Endothelial cell of umbilical vein (primary cell): Measurements from ENCODE around the gene ZMIZ2.

Experiments
- JUN ChIP-seq: IDR thresholded peaks from 2 replicates; pipeline ENCODE4 v1.6.1; 2011; ENCODE audit warnings: borderline replicate concordance, low read depth; ENCODE audit not compliant: insufficient read length, insufficient read depth
- POLR2A ChIP-seq: IDR thresholded peaks from 2 replicates; pipeline ENCODE4 v1.6.1; 2012; ENCODE audit warnings: low read depth, mild to moderate bottlenecking, control low read depth, low read length
- POLR2AphosphoS5 ChIP-seq: IDR thresholded peaks from 2 replicates; pipeline ENCODE4 v1.6.1; 2012; ENCODE audit warnings: low read depth, mild to moderate bottlenecking, control low read depth, low read length, moderate library complexity; ENCODE audit not compliant: insufficient read depth
- TF ChIP-seq, protein P1 (sequence below), 2 donors: IDR thresholded peaks; 1 replicate in 1 of 2; 2 replicates in 1 of 2; pipeline ENCODE4 v1.5.1; 2011; ENCODE audit warnings: low read length in 2 of 2, mild to moderate bottlenecking in 2 of 2, moderate library complexity in 2 of 2, control low read depth in 1 of 2, inconsistent platforms in 1 of 2, low read depth in 1 of 2; ENCODE audit not compliant: insufficient read depth in 1 of 2; ENCODE audit errors: extremely low read depth in 1 of 2
- TF ChIP-seq, protein P2 (sequence below): IDR thresholded peaks from 2 replicates; pipeline ENCODE4 v1.6.1; 2011; ENCODE audit not compliant: insufficient read depth, insufficient read length

DNA sequence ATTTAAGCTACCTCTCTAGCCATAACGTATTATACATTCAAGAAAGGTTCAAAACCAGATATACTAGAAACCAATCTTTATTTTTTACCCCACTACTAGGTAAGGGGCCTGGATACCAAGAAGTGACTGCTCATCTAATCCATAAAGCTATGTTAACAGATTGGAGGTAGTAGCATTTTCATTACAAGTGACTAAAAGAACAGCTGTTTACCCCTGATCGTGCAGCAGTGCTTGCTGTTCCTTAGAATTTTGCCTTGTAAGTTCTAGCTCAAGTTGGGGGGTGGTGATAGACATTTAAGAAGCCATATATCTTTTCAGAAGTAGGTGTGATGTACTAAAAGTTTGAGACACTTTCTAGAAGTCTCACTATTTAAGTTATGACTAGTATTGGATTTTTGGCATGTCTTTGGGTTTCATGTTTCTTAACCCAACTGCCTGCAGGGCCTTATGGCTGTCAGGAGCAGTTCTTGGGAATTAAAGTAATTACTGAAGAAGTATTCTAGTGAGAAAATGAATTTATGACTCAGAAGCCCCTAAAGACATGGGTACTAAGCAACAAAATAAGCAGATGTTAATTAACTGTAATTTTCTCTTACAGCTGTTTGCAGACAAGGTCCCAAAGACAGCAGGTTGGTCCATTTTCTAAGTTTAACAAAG lies 50.1 kb downstream of the ZMIZ2 start:
- TF ChIP-seq, protein P1, sequence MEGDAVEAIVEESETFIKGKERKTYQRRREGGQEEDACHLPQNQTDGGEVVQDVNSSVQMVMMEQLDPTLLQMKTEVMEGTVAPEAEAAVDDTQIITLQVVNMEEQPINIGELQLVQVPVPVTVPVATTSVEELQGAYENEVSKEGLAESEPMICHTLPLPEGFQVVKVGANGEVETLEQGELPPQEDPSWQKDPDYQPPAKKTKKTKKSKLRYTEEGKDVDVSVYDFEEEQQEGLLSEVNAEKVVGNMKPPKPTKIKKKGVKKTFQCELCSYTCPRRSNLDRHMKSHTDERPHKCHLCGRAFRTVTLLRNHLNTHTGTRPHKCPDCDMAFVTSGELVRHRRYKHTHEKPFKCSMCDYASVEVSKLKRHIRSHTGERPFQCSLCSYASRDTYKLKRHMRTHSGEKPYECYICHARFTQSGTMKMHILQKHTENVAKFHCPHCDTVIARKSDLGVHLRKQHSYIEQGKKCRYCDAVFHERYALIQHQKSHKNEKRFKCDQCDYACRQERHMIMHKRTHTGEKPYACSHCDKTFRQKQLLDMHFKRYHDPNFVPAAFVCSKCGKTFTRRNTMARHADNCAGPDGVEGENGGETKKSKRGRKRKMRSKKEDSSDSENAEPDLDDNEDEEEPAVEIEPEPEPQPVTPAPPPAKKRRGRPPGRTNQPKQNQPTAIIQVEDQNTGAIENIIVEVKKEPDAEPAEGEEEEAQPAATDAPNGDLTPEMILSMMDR (IDR thresholded peaks at IDR 0.05; ENCODE audit: extremely low read depth in 1 of 2, insufficient read depth in 1 of 2, low read depth in 1 of 2, low read length in 2 of 2), result no peak
- TF ChIP-seq JUN (no peak), POLR2AphosphoS5 (peak; percentile 26), POLR2A (peak; percentile 41)
- TF ChIP-seq, protein P2, sequence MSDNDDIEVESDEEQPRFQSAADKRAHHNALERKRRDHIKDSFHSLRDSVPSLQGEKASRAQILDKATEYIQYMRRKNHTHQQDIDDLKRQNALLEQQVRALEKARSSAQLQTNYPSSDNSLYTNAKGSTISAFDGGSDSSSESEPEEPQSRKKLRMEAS, result no peak
